Activated CD8-positive, alpha-beta memory T cell treated with anti-CD3 and anti-CD28 coated beads for 24 hours (primary cell): ENCODE measurements around the gene DENND5B.
"Not testable (repeated sequence)": the region's sequence is repeated elsewhere in the genome, so short reads cannot be mapped to it uniquely, and the experiment has no call there.

Experiments used
- DNase-seq: peaks from one replicate; pipeline ENCODE4 v3.0.0-alpha.2; 2020

Gene DENND5B

DNA sequence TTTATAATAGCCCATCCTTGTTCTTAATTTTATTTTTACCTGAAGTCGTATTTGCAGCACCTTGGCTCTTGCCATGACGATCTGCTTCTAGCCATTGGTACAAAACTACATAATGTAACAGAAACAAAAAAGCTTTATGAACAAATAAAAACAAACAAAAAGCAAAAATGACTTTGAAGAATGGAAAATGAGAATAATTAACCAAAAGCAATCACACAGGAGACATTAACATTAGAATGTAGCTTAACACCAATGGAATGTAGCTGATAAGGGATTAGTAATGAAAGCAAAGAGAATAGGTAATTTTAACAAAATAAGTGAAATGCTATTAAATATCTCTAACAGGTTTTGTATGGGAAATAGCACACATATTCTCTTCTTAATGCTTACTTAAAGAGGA, 91.4 kb downstream of the DENND5B start:
- no peak for DNase-seq

DNA sequence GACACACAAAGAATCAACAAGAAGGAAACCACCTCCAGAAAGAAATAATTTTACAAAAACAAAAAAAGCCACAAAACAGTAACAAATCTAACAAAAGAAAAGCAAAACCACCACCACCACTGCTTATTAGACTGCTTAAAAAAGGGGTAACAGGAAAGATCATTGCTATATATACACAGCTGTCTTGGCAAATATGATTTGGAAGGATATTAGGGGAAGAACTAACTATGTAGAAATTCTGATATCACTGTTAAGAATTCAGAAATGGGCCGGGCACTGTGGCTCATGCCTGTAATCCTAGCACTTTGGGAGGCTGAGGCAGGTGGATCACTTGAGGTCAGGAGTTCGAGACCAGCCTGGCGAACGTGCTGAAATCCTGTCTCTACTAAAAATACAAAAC, 92.5 kb downstream of the DENND5B start:
- DNase-seq = no peak

DNA sequence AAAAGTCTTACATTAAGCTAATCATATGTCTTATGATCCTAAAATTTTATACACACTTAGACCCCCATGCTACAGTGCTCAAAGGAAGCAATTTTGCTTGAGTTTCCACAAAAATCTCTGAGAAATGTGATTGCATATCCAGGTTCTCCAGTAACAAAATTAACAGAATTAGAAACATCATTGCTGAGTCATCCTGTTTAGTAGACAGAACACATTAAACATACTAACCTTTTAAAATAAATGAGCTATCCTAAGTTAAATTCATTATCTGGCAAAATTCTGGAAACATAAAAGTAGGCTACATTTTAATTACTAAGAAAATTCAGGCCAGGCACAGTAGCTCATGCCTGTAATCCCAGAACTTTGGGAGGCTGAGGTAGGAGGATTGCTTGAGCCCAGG, 94.7 kb downstream of the DENND5B start:
- DNase-seq = no peak

DNA sequence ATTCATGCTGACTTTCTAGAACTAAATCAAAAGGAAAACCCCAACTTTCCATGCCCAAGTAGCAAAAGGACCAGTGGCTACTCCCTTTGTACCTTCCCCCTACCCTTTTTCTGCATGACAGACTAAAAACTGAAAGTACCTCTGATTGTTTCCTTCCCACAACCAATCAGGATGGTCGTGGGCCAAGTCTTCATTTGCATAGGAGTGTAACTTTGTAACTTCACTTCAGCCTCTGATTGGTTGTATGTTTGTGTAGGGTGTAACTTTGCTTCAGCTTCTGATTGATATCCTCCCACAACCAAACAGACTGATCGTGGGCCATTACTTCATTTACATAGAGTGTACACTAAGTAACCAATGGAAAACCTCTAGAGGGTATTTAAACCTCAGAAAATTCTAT, 96.5 kb downstream of the DENND5B start:
- DNase-seq = no peak

DNA sequence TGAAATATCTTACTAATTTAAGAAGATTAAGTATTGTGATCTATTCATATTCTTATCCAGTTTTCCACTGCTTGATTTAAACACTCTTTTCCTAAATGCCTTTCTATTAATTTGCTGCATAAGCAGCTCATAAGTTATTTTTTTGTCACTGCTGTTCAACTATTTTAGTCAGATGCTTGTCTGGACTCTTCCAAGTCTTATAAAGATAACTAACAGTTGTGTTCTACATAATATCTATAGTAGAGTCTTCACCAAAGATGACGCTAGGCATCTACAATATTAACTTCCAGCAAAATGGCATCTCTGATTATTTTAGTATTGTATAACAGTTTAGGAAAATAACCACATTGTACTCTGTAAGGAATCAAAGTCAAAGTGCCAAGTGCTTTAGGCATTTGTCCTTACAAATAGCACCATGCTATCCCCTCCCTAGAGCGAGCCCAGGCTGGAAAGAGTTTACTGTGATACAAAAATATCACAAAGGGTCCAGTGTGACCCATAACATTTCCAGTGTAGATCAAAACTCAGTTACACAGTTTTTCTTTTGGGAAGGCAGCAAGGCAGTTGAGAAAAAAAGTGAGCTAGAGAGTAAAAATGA, 98.2 kb downstream of the DENND5B start:
- DNase-seq = no peak

DNA sequence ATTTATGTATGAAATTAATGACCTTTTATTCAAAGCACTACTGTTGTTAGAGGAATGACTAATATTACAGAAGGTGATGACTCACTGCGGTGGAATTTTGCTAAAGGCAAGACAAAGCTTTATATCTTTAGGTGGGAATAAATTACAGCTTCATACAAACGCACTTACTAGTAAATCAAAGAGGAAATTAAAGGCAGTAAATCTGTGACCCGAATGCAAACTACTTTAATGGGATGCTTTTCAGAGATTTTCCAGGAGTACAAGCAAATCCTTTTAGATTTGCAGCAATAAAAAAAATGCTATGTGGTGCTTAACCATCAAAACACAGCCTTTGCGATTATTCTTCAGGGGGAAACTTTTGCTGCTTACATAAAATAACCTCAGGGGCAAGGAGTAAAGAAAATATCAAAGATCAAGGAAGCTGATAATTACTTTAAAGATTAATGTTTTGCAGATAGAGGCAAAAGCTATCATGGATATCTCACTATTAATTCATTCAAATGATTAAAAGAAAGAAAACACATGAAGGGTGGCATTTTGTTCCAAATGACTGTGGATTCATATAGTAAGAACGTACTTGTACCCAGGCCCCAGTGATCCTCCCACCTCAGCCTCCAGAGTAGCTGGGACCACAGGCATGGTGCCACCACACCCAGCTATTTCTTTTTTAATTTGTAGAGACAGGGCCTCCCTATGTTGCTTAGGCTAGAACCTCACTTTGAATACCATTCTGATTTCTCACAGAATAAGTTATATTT, 98.9 kb downstream of the DENND5B start:
- DNase-seq = no peak

DNA sequence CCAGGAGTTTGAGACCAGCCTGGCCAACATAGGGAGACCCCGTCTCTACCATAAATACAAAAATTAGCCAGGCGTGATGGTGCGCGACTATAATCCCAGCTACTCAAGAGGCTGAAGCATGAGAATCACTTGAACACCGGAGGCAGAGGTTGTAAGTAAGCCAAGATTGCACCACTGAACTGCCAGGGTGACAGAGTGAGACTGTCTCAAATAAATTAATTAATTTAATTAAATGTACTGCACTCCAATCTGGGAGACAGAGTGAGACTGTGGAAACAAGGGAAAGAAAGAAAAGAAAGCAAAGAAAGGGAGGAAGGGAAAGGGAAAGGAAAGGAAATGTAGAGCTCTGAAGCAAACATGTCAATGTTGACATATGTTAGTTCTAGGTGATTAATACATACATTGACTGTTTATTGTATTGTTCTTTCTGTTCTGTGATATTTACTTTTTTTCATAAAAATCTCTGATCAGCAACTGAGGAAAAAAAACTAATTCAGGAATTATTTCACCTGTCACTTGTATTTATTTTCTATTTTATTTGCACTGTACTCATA, 99.6 kb downstream of the DENND5B start:
- no peak for DNase-seq

DNA sequence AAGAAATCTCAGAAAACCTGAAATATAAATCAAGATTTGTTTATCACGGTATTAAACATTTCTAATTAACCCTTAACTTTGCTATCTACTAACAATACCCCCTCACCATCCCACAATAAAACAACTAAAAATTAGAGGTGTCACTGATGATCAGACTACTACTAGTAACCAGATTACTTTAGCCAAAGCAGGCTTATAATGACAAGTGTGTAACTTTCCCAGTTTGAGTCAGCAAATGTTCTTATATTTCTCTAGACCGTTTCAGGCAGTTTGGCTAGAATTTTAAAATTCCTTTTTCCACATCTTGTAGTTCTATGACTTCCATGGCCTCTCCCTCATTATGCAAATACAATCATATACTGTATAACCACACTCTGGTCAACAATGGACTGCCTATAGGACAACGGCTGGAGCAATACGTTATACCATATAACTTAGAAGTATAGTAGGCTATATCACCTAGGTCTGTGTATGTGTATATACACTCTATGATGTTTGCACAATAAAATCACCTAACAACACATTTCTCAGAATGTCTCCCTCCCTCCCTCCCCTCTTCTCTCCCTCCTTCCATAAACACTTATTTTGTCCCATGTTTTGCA, 102.1 kb downstream of the DENND5B start:
- DNase-seq = no peak

DNA sequence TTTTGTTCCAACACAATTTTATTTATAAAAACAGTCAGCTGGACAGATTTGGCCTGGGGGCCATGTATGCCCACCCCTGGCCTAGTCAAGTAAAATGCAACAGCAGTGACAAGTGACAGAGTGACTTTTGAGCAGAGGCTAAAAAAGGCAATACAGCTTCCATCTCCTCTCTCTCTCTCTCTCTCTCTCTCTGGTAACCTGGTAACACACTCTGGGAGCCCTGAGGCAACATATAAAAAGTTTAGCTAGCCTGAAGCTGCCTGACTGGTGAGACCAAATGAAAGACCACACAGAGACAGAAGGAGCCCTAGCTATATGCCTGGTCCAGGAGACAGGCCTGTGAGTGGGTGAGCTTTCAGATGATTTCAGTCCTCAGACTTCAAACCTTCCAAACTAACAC, 105.4 kb downstream of the DENND5B start:
- no peak for DNase-seq

DNA sequence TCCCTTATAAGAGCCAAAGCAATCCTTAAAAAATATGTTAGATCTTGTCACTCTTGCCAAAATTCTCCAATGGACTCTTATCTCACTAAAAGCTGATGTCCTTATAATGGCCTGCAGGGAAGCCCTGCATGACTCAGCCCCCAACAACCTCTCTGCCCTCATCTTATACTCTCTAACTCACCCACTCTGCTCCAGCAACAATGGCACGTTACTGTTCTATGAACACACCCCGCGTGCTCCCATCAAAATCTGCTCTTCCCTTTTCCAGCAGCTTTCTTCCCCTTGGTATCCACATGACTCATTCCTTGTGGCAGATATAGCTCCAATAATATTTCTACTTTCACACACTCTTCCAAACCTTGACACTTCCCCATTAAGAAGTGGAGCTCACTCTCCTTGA, 108.1 kb downstream of the DENND5B start:
- no peak for DNase-seq

DNA sequence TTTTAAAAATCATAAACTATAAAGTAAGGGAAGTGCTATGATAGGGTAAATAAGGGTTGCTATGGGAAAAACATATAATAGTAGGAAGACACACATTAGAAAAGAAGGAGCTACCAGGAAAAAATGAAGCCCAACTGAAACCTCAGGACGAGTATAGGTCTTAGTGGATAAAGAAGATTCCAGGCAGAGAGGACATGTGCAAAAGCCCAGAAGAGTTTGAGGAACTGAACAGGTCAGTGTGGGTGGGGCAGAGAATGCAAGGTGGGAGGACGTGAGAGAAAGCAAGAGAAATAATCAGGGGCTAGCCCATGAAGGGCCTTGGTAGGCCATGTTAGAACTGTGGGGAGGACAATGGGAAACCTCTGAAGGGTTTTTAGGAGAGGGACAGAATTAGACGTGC, 109.5 kb downstream of the DENND5B start:
- DNase-seq = no peak

DNA sequence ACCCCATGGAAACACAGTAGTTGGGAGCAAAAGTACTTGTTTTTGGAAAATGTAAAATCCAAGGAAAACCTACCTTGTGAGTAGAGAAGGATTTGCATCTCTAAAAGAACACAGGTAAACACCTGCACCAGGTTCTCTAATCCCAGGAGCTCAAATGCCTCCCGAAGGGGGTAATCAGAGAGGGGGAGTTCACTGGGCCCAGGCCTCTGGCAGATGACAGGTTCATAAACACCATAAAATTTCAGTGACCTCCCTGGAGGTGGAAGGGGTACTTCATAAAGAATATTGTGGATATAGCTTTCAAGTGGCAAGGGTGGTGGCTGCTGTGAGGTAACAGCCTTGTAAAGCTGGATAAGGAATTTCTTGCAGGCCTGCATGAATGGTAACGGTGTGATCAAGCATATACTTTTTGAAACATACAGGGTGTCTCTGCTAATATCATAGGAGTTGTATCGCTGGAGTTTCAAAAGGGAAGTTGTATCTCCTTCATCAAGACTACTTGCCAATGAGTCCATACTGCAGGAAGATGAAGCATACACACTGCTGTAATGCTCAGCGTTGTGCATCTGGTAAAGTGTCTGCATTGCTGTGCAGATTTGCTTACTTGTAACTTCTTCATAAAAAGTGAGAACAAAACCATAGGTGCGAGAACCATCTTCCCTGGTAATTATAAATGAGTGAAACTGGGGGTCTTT, 111.3 kb downstream of the DENND5B start:
- DNase-seq = no peak

DNA sequence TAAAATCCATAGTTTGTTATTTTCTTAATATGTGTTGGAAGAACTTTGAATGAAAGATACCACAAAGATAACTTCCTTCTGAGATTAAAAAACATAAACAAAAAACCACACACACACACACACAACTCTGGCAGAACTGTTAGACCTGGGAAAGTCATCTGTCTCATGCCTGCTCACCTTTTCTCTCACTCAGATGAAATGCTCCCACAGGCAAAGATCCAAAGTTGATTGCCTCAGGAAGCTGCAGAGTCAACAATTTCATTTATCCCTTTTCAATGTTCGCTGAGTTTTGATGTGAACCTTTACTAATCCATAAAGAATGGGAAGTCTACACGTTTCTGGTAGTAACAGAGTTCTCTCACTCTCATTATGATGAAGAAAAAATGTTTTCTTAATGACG, 112.0 kb downstream of the DENND5B start:
- DNase-seq = no peak

DNA sequence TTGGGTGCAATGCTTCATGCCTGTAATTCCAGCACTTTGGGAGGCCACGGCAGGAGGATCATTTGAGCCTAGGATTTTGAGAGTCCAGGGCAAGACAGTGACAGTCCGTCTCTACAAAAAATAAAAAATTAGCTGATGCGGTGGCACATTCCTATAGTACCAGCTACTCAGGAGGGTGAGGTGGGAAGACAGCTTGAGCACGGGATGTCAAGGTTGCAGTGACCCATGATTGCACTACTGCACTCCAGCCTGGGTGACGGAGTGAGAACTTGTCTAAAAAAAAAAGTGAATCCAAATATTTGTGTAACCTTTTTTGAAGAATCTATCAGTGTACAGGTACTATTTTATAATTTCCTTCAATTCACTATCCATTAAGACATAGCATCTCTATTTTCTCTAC, 112.5 kb downstream of the DENND5B start:
- no peak for DNase-seq

DNA sequence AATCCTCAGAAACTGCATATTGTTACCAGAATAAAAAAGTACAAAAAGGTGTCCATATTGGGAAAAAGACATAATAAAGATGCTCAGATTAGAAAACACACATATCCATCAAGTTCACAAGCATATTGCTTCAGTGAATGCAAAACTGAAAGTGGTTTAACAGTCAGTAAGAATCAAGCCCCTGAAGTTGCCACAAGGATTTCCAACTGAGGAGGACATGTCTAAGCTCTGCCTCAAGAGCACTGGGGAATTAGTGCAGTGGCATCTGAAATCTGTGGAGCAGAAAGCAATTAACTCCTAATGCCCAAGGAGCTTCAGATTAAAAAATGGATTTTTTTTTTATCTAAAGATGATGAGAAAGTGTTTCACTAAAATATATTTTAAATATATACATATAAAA, 113.2 kb downstream of the DENND5B start:
- no peak for DNase-seq

DNA sequence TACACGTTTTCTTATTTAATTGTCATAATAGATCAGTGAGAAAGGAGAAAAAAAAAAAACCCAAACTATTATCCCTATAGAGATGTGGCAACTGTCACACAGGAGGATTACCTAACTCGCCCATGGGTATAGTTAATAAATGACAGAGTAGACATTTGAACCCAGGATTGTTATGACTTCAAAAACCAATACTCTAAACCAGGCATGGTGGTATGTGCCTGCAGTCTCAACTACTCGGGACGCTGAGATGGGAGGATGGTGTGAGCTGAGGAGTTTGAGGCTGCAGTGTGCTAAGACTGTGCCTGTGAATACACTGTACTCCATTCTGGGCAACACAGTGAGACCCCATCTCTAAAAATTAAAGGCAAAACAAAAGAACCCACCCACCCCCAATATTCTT, 114.5 kb downstream of the DENND5B start:
- no peak for DNase-seq

DNA sequence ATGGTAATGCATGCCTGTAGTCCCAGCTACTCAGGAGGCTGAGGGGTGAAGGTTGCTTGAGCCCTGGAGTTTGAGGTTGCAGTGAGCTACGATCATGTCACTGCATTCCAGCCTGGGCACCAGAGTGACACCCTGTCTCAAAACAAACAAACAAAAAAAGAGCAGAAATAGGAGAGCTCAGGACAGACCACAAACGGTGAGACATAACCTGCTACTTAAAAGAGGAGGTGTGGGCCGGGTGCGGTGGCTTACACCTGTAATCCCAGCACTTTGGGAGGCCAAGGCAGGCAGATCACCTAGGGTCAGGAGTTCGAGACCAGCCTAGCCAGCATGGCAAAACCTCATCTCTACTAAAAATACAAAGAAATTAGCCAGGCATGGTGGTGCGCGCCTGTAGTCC, 115.3 kb downstream of the DENND5B start:
- DNase-seq = not testable (repeated sequence)

DNA sequence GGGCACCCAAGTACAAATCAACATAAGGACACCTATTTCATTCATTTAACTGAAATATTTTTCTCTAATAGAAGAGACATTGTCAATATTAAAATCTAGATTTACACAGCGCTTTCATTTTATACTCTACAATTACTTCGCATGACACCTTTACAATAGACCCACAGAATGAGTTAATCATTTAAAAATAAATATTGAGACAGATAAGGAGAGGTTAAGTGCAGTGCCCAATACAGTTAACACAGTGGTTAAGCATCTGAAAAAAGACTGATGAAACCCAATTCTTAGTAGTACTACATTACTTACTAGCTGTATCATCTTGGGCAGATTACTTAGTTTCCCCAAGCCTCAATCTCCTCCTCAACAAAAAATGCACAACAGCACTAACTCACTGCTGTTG, 116.2 kb downstream of the DENND5B start:
- no peak for DNase-seq

DNA sequence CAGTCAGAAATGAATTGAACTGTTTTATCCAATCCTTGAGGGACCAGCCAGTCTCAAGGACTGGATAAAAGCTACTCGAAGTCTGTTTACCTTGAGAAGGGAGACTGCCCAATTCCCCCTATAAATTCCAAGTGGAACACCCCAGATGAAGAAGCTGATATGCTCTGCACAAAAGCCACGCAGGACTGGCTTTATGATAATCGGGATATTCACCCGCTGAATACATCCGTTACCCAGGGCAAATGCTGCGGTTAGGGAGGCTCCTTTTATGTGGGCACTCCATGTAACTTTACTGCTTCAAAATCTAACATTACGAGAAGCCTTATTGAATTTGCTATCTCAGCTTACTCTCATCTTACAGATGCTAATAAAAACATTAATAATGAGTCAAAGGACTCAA, 119.1 kb downstream of the DENND5B start:
- no peak for DNase-seq

DNA sequence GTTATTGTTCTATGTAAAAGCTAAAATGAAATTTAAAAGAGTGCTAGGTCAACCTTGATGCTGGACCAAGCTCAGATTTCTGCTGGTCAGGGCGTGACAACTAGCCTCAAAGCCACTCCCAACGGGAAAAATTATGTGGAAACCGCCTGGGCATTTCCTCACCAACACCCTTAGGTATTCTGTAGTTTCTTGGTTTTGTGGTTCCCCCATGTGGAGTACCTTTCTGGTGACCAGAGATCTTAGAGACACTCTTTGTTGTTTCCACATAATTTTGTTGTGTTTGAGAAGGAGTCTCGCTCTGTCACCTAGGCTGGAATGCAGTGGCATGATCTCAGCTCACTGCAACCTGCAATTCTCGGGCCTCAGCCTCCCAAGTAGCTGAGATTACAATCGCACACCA, 119.9 kb downstream of the DENND5B start:
- DNase-seq = no peak

DNA sequence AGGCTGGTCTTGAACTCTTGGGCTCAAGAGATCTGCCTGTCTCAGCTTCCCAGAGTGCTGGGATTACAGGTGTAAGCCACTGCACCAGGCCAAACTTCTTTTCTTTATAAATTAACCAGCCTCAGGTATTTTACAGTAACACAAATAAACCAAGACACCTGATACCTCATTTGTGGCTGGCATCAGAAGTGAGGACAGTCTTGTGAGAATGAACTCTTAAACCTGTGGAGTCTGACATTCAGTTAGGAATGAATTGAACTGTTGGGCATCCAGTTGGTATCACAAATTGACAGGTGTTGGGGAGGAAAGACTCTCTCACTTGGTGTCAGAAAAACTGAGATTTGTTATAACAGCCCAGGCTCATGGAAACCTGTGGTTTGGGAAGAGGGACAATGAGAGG, 120.5 kb downstream of the DENND5B start:
- no peak for DNase-seq

DNA sequence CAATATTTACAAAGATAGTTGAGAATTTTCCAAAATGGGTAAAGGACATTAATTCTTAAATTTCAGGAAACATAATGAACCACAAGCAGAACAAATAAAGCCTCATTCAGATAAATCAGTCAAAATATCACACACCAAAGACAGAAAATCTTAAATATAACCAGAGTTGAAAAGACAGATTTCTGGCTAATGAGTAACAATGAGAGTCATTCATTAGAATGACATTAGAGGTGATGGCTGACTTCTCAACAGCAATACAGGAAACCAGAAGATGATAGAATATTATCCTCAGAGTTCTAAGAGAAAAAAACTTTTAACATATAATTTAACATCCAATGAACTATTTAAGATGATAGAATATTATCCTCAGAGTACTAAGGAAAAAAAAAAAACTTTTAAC, 124.2 kb downstream of the DENND5B start:
- DNase-seq = no peak

DNA sequence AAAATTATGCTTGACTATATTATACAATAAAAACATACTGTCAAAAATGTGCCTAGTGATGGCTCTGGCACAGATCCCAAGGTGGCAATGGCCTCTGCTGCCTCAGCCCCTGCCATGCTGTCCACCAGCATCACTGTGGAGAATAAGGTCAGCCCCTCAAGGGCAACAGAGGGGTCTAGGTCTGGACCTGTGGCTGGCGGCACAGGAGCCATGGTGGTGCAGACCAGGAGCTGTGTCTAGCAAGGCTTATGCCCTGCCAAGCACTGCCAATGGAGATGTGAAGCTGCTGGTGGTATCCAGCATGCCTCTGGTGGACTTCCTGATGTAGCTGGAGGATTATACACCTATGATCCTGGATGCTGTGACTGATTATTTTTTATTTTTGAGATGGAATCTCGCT, 125.9 kb downstream of the DENND5B start:
- no peak for DNase-seq

DNA sequence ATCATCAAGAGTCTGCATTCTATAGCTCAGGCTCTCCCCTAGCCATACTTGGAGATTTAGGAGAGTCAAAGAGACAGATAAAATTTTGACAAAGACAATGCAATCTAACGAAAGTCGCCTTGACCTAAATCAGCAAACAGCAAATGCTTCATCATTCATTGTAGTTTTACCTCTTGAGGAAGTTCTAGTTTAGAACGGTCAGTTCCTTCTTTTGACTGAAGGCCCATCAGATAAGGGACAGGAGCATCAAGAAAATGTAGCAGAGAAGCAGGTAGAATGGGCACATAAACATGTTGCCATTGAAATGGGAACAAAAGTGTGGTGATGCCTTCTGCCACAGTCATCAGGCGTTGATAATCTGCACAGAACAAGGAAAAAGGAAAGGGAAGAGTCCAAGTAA, 130.9 kb downstream of the DENND5B start:
- no peak for DNase-seq
